GM12891 (cell line): Measurements from ENCODE around the gene ANK2.

Experiments used
- POLR2A ChIP-seq: IDR thresholded peaks from 2 replicates; pipeline ENCODE4 v1.6.1; 2011; ENCODE audit warnings: low read depth, low read length, control low read depth
- POLR2AphosphoS5 ChIP-seq: IDR thresholded peaks from 2 replicates; pipeline ENCODE4 v1.6.1; 2011; ENCODE audit warnings: low read depth, low read length, control low read depth
- POU2F2 ChIP-seq: IDR thresholded peaks from 2 replicates; pipeline ENCODE4 v1.6.1; 2011; ENCODE audit warnings: low read depth, mild to moderate bottlenecking, control low read depth, low read length, moderate library complexity
- TAF1 ChIP-seq: IDR thresholded peaks from 2 replicates; pipeline ENCODE4 v1.6.1; 2011; ENCODE audit warnings: low read depth, low read length, control low read depth

DNA sequence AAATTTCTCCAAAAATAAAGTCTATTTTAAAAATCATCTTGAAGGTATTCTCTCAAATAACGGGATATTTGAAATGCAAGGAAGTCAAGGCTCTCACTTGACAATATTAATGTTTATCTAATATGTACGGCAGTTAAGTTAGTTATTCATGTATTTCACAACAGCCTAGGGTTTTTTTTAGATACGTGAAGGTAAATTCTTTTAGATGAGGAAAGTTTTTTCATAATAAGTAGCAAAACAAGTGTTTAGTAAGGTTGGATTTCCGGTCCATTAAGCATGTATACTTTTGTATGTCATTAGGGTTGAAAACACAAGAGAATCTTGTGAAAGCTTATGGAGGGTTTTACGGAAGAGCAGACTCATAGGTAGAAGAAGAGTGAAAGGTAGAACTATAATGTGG is 273.3 kb downstream of the ANK2 start:
- no peak for TF ChIP-seq POLR2A
- TF ChIP-seq POLR2AphosphoS5 = no peak
- TF ChIP-seq TAF1 = no peak
- TF ChIP-seq POU2F2 = no peak
